SJSA1 (cell line): ENCODE data around the gene FYN. TPM values are rescaled to one million over a fixed set of nuclear protein-coding genes. Genes with fewer than 3 reads are reported as not detected.
"Not testable (repeated sequence)": the region's sequence is repeated elsewhere in the genome, so short reads cannot be mapped to it uniquely, and the experiment has no call there.

Experiments
- DNase-seq, 2 experiments: peaks; one replicate each; pipeline ENCODE4 v3.0.0-alpha.2; 2015 to 2020; ENCODE audit warnings: low spot score in 2 of 2, low read depth in 1 of 2
- H3K27ac ChIP-seq: fragments of 250-450 bp; sonication (Bioruptor Pico); 2 replicates; pipeline ENCODE4 v1.5.1; 2020; ENCODE audit warnings: mild to moderate bottlenecking, moderate library complexity
- H3K27me3 ChIP-seq: fragments of 250-450 bp; sonication (Bioruptor Pico); replicated peaks from 2 replicates; pipeline ENCODE4 v1.5.1; 2020; ENCODE audit warnings: mild to moderate bottlenecking, moderate library complexity
- H3K36me3 ChIP-seq: fragments of 250-450 bp; sonication (Bioruptor Pico); 2 replicates; pipeline ENCODE4 v1.5.1; 2020; ENCODE audit warnings: mild to moderate bottlenecking
- H3K4me1 ChIP-seq: fragments of 250-450 bp; sonication (Bioruptor Pico); replicated peaks from 2 replicates; pipeline ENCODE4 v1.6.1; 2021; ENCODE audit warnings: mild to moderate bottlenecking
- H3K4me3 ChIP-seq: fragments of 250-450 bp; sonication (Bioruptor Pico); 2 replicates; pipeline ENCODE4 v1.5.1; 2020; ENCODE audit warnings: mild to moderate bottlenecking
- H3K9me3 ChIP-seq: fragments of 250-450 bp; sonication (Bioruptor Pico); replicated peaks from 2 replicates; pipeline ENCODE4 v1.5.1; 2020; ENCODE audit warnings: mild to moderate bottlenecking
- total RNA-seq: library from RNA; depleted of rRNA; stranded (reverse); fragments of >200 nt; shearing (Covaris generic); gene quantifications from 2 replicates; pipeline ENCODE4 v1.2.3, GENCODE V29; 2014

FYN gene
- total RNA-seq, 1 experiment from 2014 or later = 53.4 TPM

GRCh38 chr6:111788379-111789276 is 84.6 kb downstream of the FYN start:
- Histone ChIP-seq H3K4me3 (no peak overlapping the region), H3K27ac (no peak overlapping the region), H3K9me3 (peaks cover 2% of the 10 kb centered on the region; the same call in 1 of the 2 replicates), H3K4me1 (peaks cover 20% of the 10 kb centered on the region), H3K27me3 (no peaks in the 10 kb centered on the region), H3K36me3 (no peaks in the 10 kb centered on the region)
- no peak for DNase-seq

DNA sequence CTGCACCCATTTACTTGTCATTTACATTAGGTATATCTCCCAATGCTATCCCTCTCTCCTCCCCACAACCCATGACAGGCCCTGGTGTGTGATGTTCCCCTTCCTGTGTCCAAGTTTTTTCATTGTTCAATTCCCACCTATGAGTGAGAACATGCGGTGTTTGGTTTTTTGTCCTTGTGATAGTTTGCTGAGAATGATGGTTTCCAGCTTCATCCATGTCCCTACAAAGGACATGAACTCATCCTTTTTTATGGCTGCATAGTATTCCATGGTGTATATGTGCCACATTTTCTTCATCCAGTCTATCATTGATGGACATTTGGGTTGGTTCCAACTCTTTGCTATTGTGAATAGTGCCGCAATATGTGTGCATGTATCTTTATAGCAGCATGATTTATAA is 87.1 kb downstream of the FYN start:
- not testable (repeated sequence) for H3K27ac ChIP-seq, H3K36me3 ChIP-seq

DNA sequence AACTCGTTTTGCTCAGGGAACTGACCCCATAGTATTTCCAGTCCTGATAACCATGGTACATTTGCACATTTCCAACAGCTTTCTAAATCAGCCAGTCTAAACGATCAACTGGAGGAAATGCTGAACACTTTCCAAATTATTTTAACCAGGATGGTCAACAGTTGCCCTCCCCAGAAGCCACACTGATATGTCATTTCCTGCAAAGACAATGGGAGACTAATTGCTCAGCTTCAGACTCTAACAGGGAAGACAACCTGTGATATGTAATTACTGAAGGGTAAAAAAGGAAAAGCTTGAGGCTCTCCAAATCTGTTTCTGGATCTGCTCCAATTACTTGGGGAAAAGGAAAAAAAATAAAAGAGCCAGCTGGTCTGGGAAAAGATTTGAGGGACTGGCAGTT is 88.8 kb downstream of the FYN start:
- peaks cover 26% of the 10 kb centered on the region for H3K4me1 ChIP-seq
- DNase-seq = peak in 1 of 2 experiments; percentile 21
- peaks cover 3% of the 10 kb centered on the region; the same call in 1 of the 2 replicates for H3K36me3 ChIP-seq
- H3K27me3 ChIP-seq = no peaks in the 10 kb centered on the region
- H3K4me3 ChIP-seq = no peak overlapping the region
- H3K27ac ChIP-seq = no peak overlapping the region
- H3K9me3 ChIP-seq = peaks cover 2% of the 10 kb centered on the region; the same call in 1 of the 2 replicates

More for the DNA sequence above, 87.1 kb downstream of the FYN start:
- DNase-seq, H3K9me3 ChIP-seq, H3K27me3 ChIP-seq, H3K4me3 ChIP-seq: not testable (repeated sequence)
- peaks cover 17% of the 10 kb centered on the region for H3K4me1 ChIP-seq

- H3K4me1 ChIP-seq = peaks cover 26% of the 10 kb centered on the region
- H3K4me3 ChIP-seq = no peak overlapping the region
- no peak overlapping the region for H3K27ac ChIP-seq
- no peaks in the 10 kb centered on the region for H3K27me3 ChIP-seq
- peaks cover 2% of the 10 kb centered on the region; the same call in 1 of the 2 replicates for H3K9me3 ChIP-seq
- H3K36me3 ChIP-seq = peaks cover 3% of the 10 kb centered on the region; the same call in 1 of the 2 replicates
- DNase-seq = no peak
These were observed 90.3 kb downstream of the FYN start for GRCh38 chr6:111782887-111783466.

- DNase-seq = no peak
- peaks cover 26% of the 10 kb centered on the region for H3K4me1 ChIP-seq
- H3K4me3 ChIP-seq = no peak overlapping the region
- peaks cover 2% of the 10 kb centered on the region; the same call in 1 of the 2 replicates for H3K9me3 ChIP-seq
- H3K36me3 ChIP-seq = peaks cover 5% of the 10 kb centered on the region; the same call in 1 of the 2 replicates
- H3K27ac ChIP-seq = no peak overlapping the region
- no peaks in the 10 kb centered on the region for H3K27me3 ChIP-seq
These were observed 91.0 kb downstream of the FYN start for GRCh38 chr6:111782192-111782809.

DNA sequence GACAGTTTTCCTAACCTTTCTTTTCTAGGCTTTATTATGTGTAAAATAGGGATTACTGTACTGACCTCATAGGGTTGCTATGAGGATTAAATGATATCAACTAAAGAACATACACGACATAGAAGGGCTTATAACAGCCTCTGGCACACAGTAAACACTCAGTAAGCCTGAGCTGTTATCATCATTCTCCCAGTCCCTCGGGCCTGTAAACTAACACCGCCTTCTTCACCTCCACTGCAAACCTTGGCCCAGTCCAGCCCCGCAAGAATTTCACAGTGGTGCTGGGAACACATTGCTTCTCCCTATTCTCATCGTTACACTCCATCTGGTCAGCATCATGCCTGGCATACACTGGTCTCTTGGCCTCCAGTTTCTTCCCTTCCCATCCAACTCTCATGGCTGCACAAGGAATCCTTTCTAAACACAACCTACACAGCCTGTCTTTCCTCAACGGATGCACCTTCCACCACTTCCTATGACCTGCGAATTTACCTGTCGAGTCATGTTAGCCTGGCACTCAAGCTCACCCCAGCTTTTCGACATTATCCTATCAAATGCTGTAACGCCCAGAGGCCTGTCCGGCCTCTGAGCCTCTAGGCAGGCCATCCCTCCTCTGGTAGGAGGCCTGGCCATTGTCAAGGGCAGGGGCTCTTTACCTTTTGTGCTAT is 92.1 kb downstream of the FYN start:
- Histone ChIP-seq H3K9me3 (peaks cover 2% of the 10 kb centered on the region; the same call in 1 of the 2 replicates), H3K4me1 (peaks cover 32% of the 10 kb centered on the region), H3K27ac (no peak overlapping the region), H3K36me3 (peaks cover 5% of the 10 kb centered on the region; the same call in 1 of the 2 replicates), H3K4me3 (no peak overlapping the region), H3K27me3 (no peaks in the 10 kb centered on the region)
- no peak for DNase-seq

DNA sequence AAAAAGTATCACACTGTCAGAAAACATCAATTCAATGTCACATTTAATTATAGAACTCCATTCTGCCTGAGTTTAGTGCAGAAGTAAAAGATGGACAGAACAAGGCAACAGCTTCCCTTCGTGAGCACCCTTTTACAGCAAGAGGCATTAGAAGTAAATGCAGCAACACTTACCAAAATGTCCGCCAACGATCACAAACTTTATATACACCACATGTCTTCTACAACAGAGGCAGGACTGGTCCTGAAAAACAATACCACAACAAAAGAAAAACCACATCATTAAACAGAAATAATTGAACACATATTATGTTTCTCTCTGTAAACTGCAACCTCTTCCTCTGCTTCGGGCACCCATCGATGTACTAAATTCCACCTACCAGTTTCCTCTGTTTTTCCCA is 92.9 kb downstream of the FYN start:
- Histone ChIP-seq H3K4me1 (peaks cover 32% of the 10 kb centered on the region), H3K36me3 (peaks cover 5% of the 10 kb centered on the region; the same call in 1 of the 2 replicates), H3K9me3 (peaks cover 2% of the 10 kb centered on the region; the same call in 1 of the 2 replicates), H3K27ac (no peak overlapping the region), H3K27me3 (no peaks in the 10 kb centered on the region), H3K4me3 (no peak overlapping the region)
- no peak for DNase-seq

- Histone ChIP-seq H3K4me3 (no peak overlapping the region), H3K27me3 (no peaks in the 10 kb centered on the region), H3K27ac (no peak overlapping the region), H3K9me3 (peaks cover 2% of the 10 kb centered on the region; the same call in 1 of the 2 replicates), H3K4me1 (peaks cover 25% of the 10 kb centered on the region), H3K36me3 (peaks cover 5% of the 10 kb centered on the region; the same call in 1 of the 2 replicates)
- no peak for DNase-seq
These were observed 93.6 kb downstream of the FYN start for GRCh38 chr6:111779660-111780059.

DNA sequence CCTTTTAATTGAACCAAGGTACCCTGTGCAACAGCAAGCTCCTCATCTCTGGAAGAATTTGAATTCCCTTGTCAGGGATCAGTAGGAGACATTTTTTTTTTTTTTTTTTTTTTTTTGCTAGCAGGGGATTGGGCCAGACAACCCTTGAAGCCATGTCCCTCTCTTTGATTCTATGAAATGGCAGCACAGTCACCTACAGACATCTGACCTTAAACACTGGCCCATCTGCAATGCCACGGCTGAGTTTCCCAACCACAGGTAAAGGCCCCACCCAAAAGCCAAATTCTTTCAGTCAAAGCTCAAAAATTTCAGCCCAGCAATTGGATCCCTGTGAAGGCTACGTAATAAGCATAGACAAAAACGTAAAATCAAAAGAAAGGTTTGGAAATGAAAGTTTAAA is 94.2 kb downstream of the FYN start:
- no peak for DNase-seq
- Histone ChIP-seq H3K27me3 (no peaks in the 10 kb centered on the region), H3K27ac (no peak overlapping the region), H3K9me3 (peaks cover 2% of the 10 kb centered on the region; the same call in 1 of the 2 replicates), H3K36me3 (peaks cover 5% of the 10 kb centered on the region; the same call in 1 of the 2 replicates), H3K4me3 (no peak overlapping the region), H3K4me1 (peaks cover 19% of the 10 kb centered on the region)

DNA sequence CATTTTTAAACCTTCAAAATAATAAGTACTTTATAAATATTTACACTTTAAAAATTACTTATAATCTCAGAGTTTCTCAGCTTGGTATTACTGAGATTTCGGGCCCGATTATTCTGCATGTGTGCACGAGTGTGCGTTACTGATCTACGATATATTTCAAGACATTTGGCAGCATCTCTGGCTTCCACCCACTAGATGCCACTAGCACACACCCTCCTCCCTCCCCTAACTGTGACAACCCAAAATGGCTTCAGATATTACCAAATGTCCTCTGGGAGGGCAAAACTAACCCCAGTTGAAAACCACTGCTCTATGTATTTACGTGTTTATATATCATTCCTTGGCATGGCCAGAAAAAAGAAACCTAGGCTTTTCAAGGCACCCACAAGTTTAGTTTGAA is 95.9 kb downstream of the FYN start:
- Histone ChIP-seq H3K27ac (no peak overlapping the region), H3K9me3 (no peaks in the 10 kb centered on the region), H3K4me1 (peaks cover 18% of the 10 kb centered on the region), H3K4me3 (no peak overlapping the region), H3K27me3 (no peaks in the 10 kb centered on the region), H3K36me3 (peaks cover 5% of the 10 kb centered on the region; the same call in 1 of the 2 replicates)
- DNase-seq = no peak

GRCh38 chr6:111776236-111777221 is 96.7 kb downstream of the FYN start:
- Histone ChIP-seq H3K9me3 (no peaks in the 10 kb centered on the region), H3K4me3 (no peak overlapping the region), H3K27me3 (no peaks in the 10 kb centered on the region), H3K27ac (no peak overlapping the region), H3K36me3 (peaks cover 5% of the 10 kb centered on the region; the same call in 1 of the 2 replicates), H3K4me1 (peaks cover 18% of the 10 kb centered on the region)
- no peak for DNase-seq

DNA sequence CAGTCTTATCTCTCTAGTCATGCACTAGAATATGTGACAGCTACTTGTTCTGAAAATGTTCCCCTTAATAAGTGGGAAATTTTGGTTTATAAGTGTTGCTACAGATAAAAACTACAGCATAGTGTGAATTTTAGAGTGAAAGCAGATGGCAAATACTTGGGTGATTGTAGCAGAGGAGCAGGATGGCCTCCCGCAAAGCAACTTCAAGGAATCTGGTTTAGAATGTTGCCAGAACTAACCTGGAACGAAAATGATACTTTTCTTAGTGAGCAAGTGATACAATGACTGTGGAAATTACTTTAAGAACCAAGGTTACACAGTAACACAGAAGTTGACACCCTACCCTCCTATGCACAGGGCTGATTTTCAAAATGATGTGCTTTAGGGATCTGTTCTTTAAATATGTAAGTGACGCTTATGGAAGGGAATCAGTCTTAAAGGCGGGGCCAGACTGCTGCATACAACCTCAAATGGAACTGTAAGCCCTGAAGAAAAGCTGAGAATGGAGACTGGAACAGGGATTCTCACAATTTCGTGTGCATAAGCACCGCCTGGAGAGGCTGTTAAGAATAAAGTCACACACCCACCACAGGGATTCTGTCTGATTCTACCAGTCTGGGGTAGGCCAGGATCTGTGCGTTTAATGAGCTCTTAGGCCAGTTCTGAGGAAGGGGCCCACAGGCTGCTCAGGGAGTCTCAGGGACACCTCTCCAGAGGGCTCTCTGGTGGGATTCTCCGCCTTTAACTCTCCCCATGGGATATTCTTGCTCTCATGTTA is 97.9 kb downstream of the FYN start:
- Histone ChIP-seq H3K27ac (no peak overlapping the region), H3K4me3 (no peak overlapping the region), H3K36me3 (peaks cover 4% of the 10 kb centered on the region; the same call in 1 of the 2 replicates), H3K9me3 (no peaks in the 10 kb centered on the region), H3K4me1 (peaks cover 7% of the 10 kb centered on the region), H3K27me3 (no peaks in the 10 kb centered on the region)
- no peak for DNase-seq
